Cardiac septum (tissue), 1 donor: Measurements from ENCODE around the gene TIPARP. TPM values are rescaled to one million over a fixed set of nuclear protein-coding genes. Genes with fewer than 3 reads are reported as not detected.
"Not testable (repeated sequence)": the region's sequence is repeated elsewhere in the genome, so short reads cannot be mapped to it uniquely, and the experiment has no call there.

Experiments used
- DNase-seq: peaks from one replicate; pipeline ENCODE4 v3.0.0-alpha.2; 2020; ENCODE audit warnings: low spot score
- intact Hi-C: fragments of 100-400 bp; cut with DNase I; formaldehyde crosslinking; loops from one replicate; pipeline ENCODE4 v1.14.0; 2022
- total RNA-seq: library from RNA; stranded (reverse); fragmentation: NEBNext Ultra II Directional; extraction: Animal tissue kit (Norgen Biotek cat#: 25700); gene quantifications from one replicate; pipeline ENCODE4 v1.2.1, GENCODE V29; 2021
- donor health status: DM: no; HTN: no; CAD: no.

Gene TIPARP
- total RNA-seq, 1 donor from 2014 or later: 17.9 TPM

GRCh38 chr3:156729460-156730179 lies 55.2 kb downstream of the TIPARP start:
- intact Hi-C loops: no loop called here
- DNase-seq: no peak

GRCh38 chr3:156731813-156732212 lies 57.4 kb downstream of the TIPARP start:
- intact Hi-C loops: no loop called here
- DNase-seq: no peak

DNA sequence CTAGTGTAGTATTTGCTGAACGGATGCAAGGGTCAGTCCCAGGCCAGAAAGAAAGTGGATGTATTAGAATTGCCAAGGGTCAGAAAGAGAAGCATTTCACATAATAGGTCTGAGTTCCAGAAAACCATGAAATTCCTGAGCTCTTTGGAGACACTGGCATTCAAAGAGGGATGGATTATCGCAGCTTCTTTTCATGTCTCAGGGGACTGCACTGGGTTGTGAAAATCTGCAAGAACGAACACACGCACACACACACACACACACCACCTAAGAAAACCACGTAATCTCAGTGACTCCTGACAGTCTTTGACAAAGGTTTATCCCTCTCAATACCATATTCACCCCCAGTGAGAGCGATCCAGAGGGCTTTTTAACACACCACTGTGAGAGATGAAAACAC lies 57.9 kb downstream of the TIPARP start:
- DNase-seq: no peak

DNA sequence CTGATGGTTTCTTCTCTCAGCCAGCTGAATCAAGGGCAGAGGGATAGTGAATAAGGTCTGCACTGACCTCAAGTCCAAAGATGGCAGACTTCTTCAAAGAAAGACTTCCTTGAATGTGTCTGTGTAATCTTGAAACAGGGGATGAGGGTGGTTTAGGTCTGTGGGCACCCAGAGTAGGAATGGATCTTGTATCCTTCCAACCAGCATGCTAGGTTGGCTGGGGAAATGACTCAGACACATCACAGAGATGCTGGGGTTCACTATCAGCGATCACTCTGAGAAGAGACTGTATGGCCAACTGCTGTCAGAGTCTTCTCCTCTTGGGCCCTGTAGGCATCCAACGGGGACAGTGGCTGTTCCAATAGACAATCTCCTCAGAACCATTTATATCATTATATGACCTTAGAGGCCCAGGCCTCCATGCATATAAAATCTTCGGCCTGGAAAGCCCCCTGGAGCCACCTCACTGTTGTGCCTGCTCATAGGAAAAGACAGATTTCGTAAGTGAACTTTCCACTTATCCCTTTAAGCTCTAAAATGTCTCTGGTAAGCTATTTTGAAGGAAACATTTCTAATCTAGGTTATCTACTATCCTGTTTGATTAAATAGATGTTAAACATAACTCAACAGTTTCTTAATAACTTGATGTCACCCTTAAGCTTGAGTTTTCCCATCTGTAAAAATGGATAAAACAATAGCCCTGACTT lies 58.5 kb downstream of the TIPARP start:
- intact Hi-C loops: no loop called here
- no peak for DNase-seq

More for the DNA sequence above, 57.9 kb downstream of the TIPARP start:
- intact Hi-C loops: no loop called here

DNA sequence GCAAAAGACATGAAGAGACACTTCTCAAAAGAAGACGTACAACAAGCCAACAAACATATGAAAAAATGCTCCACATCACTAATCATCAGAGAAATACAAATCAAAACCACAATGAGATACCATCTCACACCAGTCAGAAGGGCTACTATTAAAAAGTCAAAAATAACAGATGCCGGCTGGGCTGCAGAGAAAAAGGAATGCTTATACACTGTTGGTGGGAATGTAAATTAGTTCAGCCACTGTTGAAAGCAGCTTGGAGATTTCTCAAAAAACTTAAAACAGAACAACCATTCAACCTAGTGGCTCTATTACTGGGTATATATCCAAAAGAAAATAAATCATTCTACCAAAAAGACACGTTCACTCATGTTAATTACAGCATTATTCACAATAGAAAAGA lies 60.3 kb downstream of the TIPARP start:
- DNase-seq, intact Hi-C loops: not testable (repeated sequence)

DNA sequence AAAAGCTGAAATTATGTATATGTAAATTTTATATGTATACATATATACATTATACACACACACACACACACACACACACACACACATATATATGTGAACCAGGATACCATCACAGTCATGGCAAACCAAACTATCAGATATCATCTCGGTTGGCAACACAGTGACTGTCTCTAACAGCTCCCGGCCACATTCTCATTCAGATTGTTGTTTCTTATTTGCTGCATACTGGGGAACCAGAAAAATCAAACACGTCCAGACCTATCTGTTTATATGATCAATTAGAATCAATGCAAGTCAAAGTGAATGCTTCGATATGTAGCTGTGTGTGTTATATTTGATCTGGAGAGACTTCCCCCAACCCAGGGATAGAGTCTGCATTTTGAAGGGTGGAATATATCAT lies 61.1 kb downstream of the TIPARP start:
- no peak for DNase-seq
- intact Hi-C loops: no loop called here

DNA sequence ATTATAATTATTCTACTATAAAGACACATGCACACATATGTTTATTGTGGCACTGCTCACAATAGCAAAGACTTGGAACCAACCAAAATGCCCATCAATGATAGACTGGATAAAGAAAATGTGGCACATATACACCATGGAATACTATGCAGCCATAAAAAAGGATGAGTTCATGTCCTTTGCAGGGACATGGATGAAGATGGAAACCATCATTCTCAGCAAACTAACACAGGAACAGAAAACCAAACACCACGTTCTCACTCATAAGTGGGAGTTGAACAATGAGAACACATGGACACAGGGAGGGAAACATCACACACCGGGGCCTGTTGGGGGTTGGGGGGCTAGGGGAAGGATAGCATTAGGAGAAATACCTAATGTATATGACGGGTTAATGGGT lies 62.7 kb downstream of the TIPARP start:
- intact Hi-C loops, DNase-seq: not testable (repeated sequence)

DNA sequence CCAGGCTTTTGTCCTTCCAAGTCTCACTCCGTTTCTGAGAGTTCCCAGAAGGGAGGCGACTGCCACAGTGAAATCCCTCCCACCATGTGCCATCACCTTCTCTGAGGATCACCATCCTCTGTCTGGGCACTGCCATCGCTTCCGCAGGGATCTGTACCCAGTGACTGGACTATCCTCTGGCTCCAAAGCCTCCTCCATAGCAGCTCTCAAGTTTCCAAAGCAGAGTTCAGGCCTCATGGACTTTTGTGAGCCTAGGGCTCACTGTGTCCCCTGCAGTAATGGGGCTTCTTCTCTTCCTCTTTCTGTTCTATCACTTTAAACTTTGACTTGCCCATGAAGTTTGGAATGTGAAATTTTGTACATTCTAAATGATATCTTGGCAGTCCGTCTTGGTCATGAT lies 63.9 kb downstream of the TIPARP start:
- DNase-seq: no peak
- intact Hi-C loops: no loop called here

DNA sequence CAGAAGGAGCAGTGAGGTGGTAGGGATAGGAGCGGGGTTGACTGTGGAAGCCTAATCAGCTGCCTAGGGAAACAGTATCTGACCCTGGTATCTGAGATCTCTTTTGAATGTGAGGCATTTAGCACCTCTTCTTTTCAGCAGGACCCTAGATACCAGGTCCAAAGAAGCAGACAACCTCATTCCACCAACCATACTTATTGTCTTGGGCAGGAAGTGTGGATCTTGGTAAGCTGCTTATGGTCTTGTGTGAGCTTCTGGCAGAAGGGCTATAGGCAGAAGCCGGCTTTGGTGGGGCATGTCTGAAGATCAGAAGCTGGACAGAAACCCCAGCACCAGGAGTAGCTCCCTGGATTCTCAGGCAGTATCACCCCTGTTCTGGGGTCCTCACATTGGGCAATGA lies 65.6 kb downstream of the TIPARP start:
- no peak for DNase-seq
- intact Hi-C loops: no loop called here

GRCh38 chr3:156740581-156740980 lies 66.2 kb downstream of the TIPARP start:
- DNase-seq, intact Hi-C loops: not testable (repeated sequence)

DNA sequence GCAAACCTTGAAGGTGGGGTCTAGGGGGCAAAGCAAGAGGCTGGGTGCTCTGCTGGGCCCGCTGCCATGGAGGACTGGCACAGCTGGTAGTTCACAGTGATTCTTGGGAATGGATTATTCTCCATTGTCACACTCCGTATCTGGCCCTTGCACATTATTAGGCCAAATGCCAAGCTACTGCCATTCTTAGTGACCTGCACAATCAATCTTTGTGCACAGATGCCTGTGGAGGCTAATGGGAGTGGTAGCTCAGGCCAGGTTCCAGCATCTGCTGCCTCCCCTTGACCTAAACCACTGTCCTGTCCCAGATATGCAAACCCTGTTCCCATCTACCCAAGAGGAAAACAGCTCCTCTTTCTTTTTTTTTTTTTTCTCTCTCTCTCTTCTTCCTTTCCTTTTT lies 67.5 kb downstream of the TIPARP start:
- DNase-seq: no peak
- intact Hi-C loops: no loop called here

DNA sequence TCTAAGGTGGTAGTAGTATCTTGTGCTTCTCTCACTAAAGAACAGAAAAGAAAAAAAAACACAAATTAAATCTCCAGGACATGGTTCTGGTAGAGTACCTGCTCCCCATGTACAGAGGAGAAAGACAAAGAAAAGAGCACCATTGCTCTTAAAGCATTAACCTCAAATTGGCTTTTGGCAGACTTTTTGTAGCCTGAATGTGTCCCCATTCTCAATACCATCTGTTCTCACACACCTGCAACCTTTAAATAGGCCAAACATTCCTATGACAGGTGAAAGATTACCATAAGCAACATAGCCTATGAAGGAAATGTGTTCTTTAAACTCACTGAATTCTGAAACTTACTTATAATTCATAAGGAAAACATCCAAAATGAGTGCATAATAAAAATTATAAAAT lies 68.0 kb downstream of the TIPARP start:
- intact Hi-C loops: no loop called here
- no peak for DNase-seq

GRCh38 chr3:156743859-156744258 lies 69.5 kb downstream of the TIPARP start:
- no peak for DNase-seq
- intact Hi-C loops: no loop called here

DNA sequence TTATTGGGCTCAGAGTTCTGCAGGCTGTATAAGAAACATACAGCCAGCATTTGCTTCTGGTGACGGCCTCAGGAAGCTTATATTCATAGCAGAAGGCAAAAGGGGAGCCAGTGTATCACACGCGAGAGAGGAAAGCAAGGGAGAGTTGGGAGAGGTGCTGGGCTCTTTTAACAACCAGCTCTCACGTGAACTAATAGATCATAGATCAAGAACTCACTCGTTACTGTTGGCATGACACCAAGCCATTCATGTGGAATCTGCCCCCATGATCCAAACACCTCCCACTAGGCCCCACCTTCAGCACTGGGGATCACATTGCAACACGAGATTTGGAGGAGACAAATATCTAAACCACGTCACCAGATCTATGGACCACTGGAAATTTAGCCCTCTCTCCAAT lies 70.2 kb downstream of the TIPARP start:
- no peak for DNase-seq
- intact Hi-C loops: no loop called here

DNA sequence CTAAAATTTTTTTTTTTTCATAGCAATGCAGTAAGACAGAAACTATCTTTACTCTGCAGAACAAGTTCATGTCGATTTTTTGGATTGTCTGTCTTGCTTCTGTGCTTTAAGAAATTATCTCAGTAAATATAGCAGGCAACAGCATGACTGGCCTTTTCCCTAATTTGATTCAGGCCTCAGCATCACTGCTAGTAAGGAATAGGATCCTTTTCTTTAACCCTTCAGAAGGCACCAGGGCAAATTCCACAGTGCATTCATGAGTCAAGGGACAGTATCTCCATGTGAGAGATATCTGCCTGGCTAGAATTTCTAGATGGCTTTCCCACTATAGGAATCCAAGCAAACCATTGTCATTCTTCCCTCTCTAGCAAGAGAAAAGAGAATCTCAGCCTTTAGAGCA lies 71.4 kb downstream of the TIPARP start:
- DNase-seq: no peak
- intact Hi-C loops: no loop called here

- intact Hi-C loops: no loop called here
- DNase-seq: no peak
Observed at GRCh38 chr3:156747046-156747445, 72.7 kb downstream of the TIPARP start.

- DNase-seq: no peak
- intact Hi-C loops: no loop called here
Observed at GRCh38 chr3:156749244-156749643, 74.9 kb downstream of the TIPARP start.

DNA sequence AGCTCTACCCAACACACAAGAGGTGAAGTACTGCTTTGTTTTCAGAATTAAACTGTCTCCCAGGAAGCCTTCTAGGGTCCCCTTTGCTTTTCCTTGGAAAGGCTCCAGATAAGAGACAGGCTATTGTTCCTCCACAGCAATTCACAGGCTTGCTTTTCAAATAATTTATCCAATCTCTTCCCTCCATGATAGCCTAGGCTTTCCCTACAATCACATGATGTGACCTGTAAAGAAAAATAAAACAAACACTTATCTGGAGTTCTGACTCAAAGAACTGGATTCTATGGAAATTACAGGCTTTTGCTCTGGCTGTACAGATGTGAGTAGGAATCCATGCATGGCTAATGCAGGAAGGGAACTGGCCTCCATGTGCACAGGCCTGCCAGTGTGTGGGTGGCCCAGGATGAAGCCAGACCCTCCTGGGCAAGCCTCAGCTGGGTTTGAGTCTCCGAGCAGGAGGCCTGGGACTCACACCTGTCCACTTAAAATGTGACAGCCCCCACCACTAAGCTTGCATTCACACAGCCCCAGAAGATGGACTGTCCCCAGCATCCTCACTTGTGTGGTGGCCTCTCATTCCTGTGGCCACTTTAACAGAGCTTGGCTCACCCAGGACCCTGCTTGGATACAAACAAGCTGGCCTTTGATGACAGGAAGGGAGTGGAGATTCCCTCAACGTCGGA lies 75.9 kb downstream of the TIPARP start:
- no peak for DNase-seq
- intact Hi-C loops: no loop called here

DNA sequence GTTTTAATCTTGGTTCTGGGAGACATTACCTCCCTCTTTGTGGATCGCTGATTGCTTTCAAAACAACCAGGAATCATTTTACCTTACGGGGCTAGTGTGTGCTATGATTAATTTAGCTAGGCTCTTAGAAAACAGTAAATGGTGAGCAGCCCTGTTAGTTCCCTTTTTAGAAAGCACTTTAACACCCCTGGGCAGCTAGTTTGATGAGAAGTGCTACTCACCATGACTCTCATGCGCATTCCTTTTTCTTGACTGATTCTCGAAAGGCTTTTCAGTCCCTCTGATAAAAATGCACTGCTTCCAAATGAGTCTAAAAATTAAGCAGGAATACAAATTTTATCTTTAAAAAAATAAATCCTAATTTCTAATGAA lies 76.5 kb downstream of the TIPARP start:
- no peak for DNase-seq
- intact Hi-C loops: no loop called here

DNA sequence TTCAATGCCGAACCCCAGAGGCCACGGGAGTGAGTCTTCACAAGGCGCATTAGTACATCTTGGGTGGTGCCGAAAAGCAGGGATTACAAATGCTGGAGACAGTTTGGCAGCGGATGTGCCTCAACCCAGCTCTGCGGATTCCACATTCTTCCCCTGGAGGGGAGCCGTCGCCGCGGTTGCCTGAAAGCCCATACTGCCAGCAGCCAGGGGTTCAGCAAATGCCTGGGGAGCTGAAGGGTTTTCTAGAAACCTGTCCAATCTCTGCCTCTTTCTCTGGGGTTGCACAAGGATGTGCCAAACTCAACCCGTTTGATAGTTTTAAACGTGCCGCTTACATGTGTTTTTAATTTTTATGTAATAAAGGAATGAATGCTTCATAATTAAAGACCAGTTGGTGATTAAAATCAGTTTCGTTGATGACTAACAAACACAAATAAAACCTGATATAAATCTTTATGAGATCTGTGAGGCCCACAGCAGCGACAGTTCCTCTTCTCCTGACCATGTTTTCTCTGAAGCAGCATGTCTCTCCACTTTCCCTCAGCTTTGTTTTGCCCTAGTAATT lies 77.2 kb downstream of the TIPARP start:
- intact Hi-C loops: no loop called here
- no peak for DNase-seq
